Nephron progenitor cell (in vitro differentiated cells): ENCODE results near the gene CDC42SE2.
A peak's percentile ranks its signal among the peaks of the same experiment; 100 is the strongest.

Experiments
- DNase-seq: peaks from one replicate; pipeline ENCODE4 v3.0.0; 2021
- H3K27ac Mint-ChIP-seq: 2 replicates; pipeline ENCODE4 v1.8.0; 2021; ENCODE audit warnings: mild to moderate bottlenecking, moderate library complexity, mixed read lengths
- H3K27me3 Mint-ChIP-seq: 2 replicates; pipeline ENCODE4 v1.8.0; 2021; ENCODE audit warnings: mild to moderate bottlenecking, low read depth, mixed read lengths; ENCODE audit not compliant: poor library complexity
- H3K36me3 Mint-ChIP-seq: 2 replicates; pipeline ENCODE4 v1.8.0; 2021; ENCODE audit warnings: low read depth, mixed read lengths
- H3K4me1 Mint-ChIP-seq: 2 replicates; pipeline ENCODE4 v1.8.0; 2021; ENCODE audit warnings: mixed read lengths
- H3K4me3 Mint-ChIP-seq: 2 replicates; pipeline ENCODE4 v1.8.0; 2021; ENCODE audit warnings: mild to moderate bottlenecking, moderate library complexity, mixed read lengths
- H3K9me3 Mint-ChIP-seq: 2 replicates; pipeline ENCODE4 v1.8.0; 2021; ENCODE audit warnings: mild to moderate bottlenecking, moderate library complexity, mixed read lengths
- TF ChIP-seq, protein P1 (sequence below): fragments of 200-600 bp; sonication (generic); IDR thresholded peaks from 2 replicates; pipeline ENCODE4 v1.5.0; 2021; ENCODE audit warnings: antibody characterized with exemption

Gene CDC42SE2

GRCh38 chr5:131389096-131389868, 125.4 kb downstream of the CDC42SE2 start:
- peak overlapping the region; percentile 45 for H3K27ac Mint-ChIP-seq
- H3K9me3 Mint-ChIP-seq = no peaks in the 10 kb centered on the region
- no peak overlapping the region for H3K4me3 Mint-ChIP-seq

GRCh38 chr5:131389869-131390265, 126.0 kb downstream of the CDC42SE2 start:
- TF ChIP-seq, protein P1, sequence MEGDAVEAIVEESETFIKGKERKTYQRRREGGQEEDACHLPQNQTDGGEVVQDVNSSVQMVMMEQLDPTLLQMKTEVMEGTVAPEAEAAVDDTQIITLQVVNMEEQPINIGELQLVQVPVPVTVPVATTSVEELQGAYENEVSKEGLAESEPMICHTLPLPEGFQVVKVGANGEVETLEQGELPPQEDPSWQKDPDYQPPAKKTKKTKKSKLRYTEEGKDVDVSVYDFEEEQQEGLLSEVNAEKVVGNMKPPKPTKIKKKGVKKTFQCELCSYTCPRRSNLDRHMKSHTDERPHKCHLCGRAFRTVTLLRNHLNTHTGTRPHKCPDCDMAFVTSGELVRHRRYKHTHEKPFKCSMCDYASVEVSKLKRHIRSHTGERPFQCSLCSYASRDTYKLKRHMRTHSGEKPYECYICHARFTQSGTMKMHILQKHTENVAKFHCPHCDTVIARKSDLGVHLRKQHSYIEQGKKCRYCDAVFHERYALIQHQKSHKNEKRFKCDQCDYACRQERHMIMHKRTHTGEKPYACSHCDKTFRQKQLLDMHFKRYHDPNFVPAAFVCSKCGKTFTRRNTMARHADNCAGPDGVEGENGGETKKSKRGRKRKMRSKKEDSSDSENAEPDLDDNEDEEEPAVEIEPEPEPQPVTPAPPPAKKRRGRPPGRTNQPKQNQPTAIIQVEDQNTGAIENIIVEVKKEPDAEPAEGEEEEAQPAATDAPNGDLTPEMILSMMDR = no peak
- peaks cover 52% of the 10 kb centered on the region for H3K36me3 Mint-ChIP-seq
- H3K27me3 Mint-ChIP-seq = no peaks in the 10 kb centered on the region
- peaks cover 69% of the 10 kb centered on the region for H3K4me1 Mint-ChIP-seq
- no peaks in the 10 kb centered on the region for H3K9me3 Mint-ChIP-seq
- no peak overlapping the region for H3K4me3 Mint-ChIP-seq
- H3K27ac Mint-ChIP-seq = peak overlapping the region; percentile 25
- DNase-seq = no peak

More at GRCh38 chr5:131389096-131389868, 125.4 kb downstream of the CDC42SE2 start:
- TF ChIP-seq, protein P1 = no peak
- H3K4me1 Mint-ChIP-seq = peaks cover 73% of the 10 kb centered on the region
- peaks cover 51% of the 10 kb centered on the region for H3K36me3 Mint-ChIP-seq
- no peaks in the 10 kb centered on the region for H3K27me3 Mint-ChIP-seq
- no peak for DNase-seq

- Mint-ChIP-seq H3K27me3 (peaks cover 2% of the 10 kb centered on the region), H3K27ac (peak overlapping the region; percentile 84), H3K4me3 (no peak overlapping the region), H3K4me1 (peaks cover 60% of the 10 kb centered on the region), H3K36me3 (peaks cover 73% of the 10 kb centered on the region), H3K9me3 (no peaks in the 10 kb centered on the region)
- TF ChIP-seq, protein P1 = no peak
- DNase-seq = no peak
Measured at GRCh38 chr5:131392466-131393095, 128.7 kb downstream of the CDC42SE2 start.

DNA sequence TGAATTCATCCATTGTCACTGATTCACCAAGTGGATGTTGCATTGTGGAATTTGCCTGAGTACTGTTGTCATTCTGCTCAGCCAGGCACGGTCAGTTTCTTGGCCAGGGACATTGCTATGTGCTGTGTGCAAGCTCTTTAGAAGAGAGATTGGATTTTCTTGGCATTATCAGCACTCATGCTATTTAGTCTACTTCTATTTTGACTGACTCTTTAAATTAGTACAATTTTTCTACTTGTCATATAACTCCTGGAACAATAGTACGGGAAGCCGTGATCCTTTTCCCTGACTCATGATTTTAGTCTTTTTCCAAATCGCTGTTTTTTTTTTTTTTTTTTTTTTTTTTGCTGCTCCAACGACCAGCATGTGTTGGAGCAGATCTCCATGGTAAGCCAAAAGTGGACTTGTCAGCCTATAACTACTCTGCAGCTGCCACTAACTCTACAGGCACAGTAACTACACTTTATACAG, 129.7 kb downstream of the CDC42SE2 start:
- Mint-ChIP-seq H3K9me3 (no peaks in the 10 kb centered on the region), H3K27me3 (peaks cover 2% of the 10 kb centered on the region), H3K4me3 (peak overlapping the region; percentile 23), H3K4me1 (peaks cover 56% of the 10 kb centered on the region), H3K36me3 (peaks cover 82% of the 10 kb centered on the region), H3K27ac (peak overlapping the region; percentile 84)
- no peak for DNase-seq
- TF ChIP-seq, protein P1 = no peak

DNA sequence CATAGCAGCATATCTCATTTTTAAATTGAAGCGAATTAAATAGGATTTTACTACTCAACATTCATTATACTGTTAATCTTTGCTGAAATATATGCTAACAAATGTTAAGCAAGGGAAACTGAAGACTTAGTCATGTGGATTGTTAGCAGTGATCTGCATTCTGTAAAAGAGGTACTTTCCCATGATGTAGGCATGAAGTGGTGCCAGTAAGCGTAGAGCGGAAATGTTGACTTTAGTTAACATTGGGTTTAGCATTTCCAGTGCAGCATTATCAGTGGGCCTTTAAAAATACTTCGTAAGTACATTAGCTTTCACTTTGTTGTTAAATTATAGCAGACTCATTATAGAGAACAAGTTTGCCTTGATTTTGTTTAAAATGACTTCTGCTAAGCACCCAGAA, 130.3 kb downstream of the CDC42SE2 start:
- peaks cover 85% of the 10 kb centered on the region for H3K36me3 Mint-ChIP-seq
- peaks cover 50% of the 10 kb centered on the region for H3K4me1 Mint-ChIP-seq
- peak overlapping the region; percentile 84 for H3K27ac Mint-ChIP-seq
- H3K4me3 Mint-ChIP-seq = no peak overlapping the region
- TF ChIP-seq, protein P1 = no peak
- H3K9me3 Mint-ChIP-seq = no peaks in the 10 kb centered on the region
- peaks cover 2% of the 10 kb centered on the region for H3K27me3 Mint-ChIP-seq
- DNase-seq = no peak
